K562 (cell line): ENCODE measurements around the gene MYH6. TPM values are rescaled to one million over a fixed set of nuclear protein-coding genes. Genes with fewer than 3 reads are reported as not detected.

Experiments used
- ATAC-seq: fragments of 200-7000 bp; cut with Tn5 transposase; 3 replicates; pipeline ENCODE4 v1.9.1; 2020; ENCODE audit warnings: moderate library complexity
- BruUV-seq: library from RNA; stranded (reverse); fragments of 400-500 nt; replicated peaks from 2 replicates; lab custom pipeline; 2021; lab: Mats Ljungman, UMichigan
- CTCF ChIA-PET: fragments of 300-600 bp; formaldehyde crosslinking; extraction: SDS; loops from one replicate; lab custom pipeline; 2021; ENCODE audit warnings: low intra/inter-chr PET ratio; lab: Yijun Ruan, JAX
- POLR2A ChIA-PET: fragments of 300-600, 350-650 bp; sonication (Branson Sonifier 250); formaldehyde crosslinking; extraction: SDS; loops from one replicate; lab custom pipeline; 2021; ENCODE audit warnings: antibody characterized with exemption, inconsistent platforms; lab: Yijun Ruan, JAX
- DNase-seq, 4 experiments: peaks; one replicate each; pipeline versions ENCODE4 v3.0.0 to v3.0.0-alpha.2; 2011 to 2018; ENCODE audit warnings: low spot score in 3 of 4, mixed read lengths in 3 of 4; ENCODE audit errors: extremely low read depth in 1 of 4
- FAIRE-seq: peaks from 2 replicates; lab custom pipeline; 2011; peaks lifted over from hg19 to GRCh38; lab: Jason Lieb, UNC
- H2AFZ ChIP-seq: 2 replicates; pipeline ENCODE4 v1.6.0; 2011; ENCODE audit warnings: low read depth, low read length, control low read depth, inconsistent platforms
- H3K27ac ChIP-seq: fragments of 200-600 bp; 3 replicates; pipeline ENCODE4 v1.8.0; 2011; ENCODE audit warnings: low read depth, mild to moderate bottlenecking, control low read depth, inconsistent platforms, low read length, moderate library complexity, mixed read lengths; ENCODE audit errors: extremely low read depth
- H3K27me3 ChIP-seq, 2 experiments: fragments of 300-600 bp in 1 of 2; 2 replicates in 1 of 2; 3 replicates in 1 of 2; pipeline versions ENCODE4 v1.6.0 to v1.8.0; 2011; ENCODE audit warnings: inconsistent platforms in 2 of 2, low read length in 2 of 2, mild to moderate bottlenecking in 1 of 2, mixed read lengths in 1 of 2, moderate library complexity in 1 of 2; ENCODE audit not compliant: control insufficient read depth in 2 of 2, insufficient read depth in 2 of 2
- H3K36me3 ChIP-seq: fragments of 300-600 bp; 3 replicates; pipeline ENCODE4 v1.8.0; 2011; ENCODE audit warnings: mild to moderate bottlenecking, low read length, inconsistent platforms; ENCODE audit not compliant: control insufficient read depth, insufficient read depth
- H3K4me1 ChIP-seq, 2 experiments: fragments of 200-600 bp in 1 of 2; replicated peaks in 1 of 2; 2 replicates in 1 of 2; 3 replicates in 1 of 2; pipeline versions ENCODE4 v1.5.1 to v1.8.0; 2011; ENCODE audit warnings: inconsistent platforms in 2 of 2, low read length in 2 of 2, mild to moderate bottlenecking in 1 of 2, mixed read lengths in 1 of 2, moderate library complexity in 1 of 2; ENCODE audit not compliant: control insufficient read depth in 2 of 2, insufficient read depth in 2 of 2
- H3K4me2 ChIP-seq: 2 replicates; pipeline ENCODE4 v1.6.1; 2011; ENCODE audit warnings: low read length, control low read depth, inconsistent platforms, mixed read lengths; ENCODE audit not compliant: insufficient read depth
- H3K4me3 ChIP-seq: fragments of 200-600 bp; sonication (generic), shearing (Covaris generic); 2 replicates; pipeline ENCODE4 v1.5.1; 2016; ENCODE audit warnings: control low read depth, inconsistent platforms
- H3K79me2 ChIP-seq: fragments of 200-600 bp; 3 replicates; pipeline ENCODE4 v1.8.0; 2011; ENCODE audit warnings: low read length, inconsistent platforms; ENCODE audit not compliant: control insufficient read depth, insufficient read depth
- H3K9ac ChIP-seq, 2 experiments: 2 replicates each; pipeline versions ENCODE4 v1.6.0 to v1.6.1; 2011; ENCODE audit warnings: low read depth in 2 of 2, low read length in 2 of 2, control low read depth in 1 of 2, inconsistent platforms in 1 of 2, mild to moderate bottlenecking in 1 of 2, mixed read lengths in 1 of 2; ENCODE audit not compliant: insufficient read depth in 1 of 2
- H3K9me1 ChIP-seq: one replicate; pipeline ENCODE4 v1.6.0; 2011; ENCODE audit warnings: inconsistent platforms, mild to moderate bottlenecking, low read length, moderate library complexity; ENCODE audit not compliant: control insufficient read depth, insufficient read depth
- H3K9me3 ChIP-seq: replicated peaks from 2 replicates; pipeline ENCODE4 v1.5.1; 2011; ENCODE audit warnings: low read depth, low read length, inconsistent platforms; ENCODE audit not compliant: control insufficient read depth, insufficient read depth
- H4K20me1 ChIP-seq: replicated peaks from 2 replicates; pipeline ENCODE4 v1.6.1; 2011; ENCODE audit warnings: low read length, inconsistent platforms, mixed read lengths; ENCODE audit not compliant: control insufficient read depth, insufficient read depth
- BACH1 ChIP-seq: fragments of 200-800 bp; sonication (Bioruptor generic); IDR thresholded peaks from 2 replicates; pipeline ENCODE4 v1.6.1; 2016; ENCODE audit warnings: missing genetic modification characterization, missing compliant biosample characterization
- BDP1 ChIP-seq: IDR thresholded peaks from 3 replicates; pipeline ENCODE4 v1.6.1; 2011; ENCODE audit not compliant: insufficient read length, insufficient read depth
- DPF2 ChIP-seq: fragments of 450-650 bp; IDR thresholded peaks from 2 replicates; pipeline ENCODE4 v1.6.1; 2016
- ETV1 ChIP-seq: fragments of 450-650 bp; conservative IDR thresholded peaks from 2 replicates; pipeline ENCODE4 v1.6.1; 2016; ENCODE audit warnings: missing genetic modification characterization, control low read depth, low read depth, missing compliant biosample characterization
- FOXP4 ChIP-seq: sonication (generic); formaldehyde crosslinking; IDR thresholded peaks from 2 replicates; pipeline ENCODE4 v1.8.0; 2022; ENCODE audit warnings: mild to moderate bottlenecking, missing genetic modification reagents, borderline replicate concordance
- GTF2F1 ChIP-seq: IDR thresholded peaks from 2 replicates; pipeline ENCODE4 v1.6.1; 2011; ENCODE audit warnings: low read depth, low read length, improper control_type of control experiment
- ZNF644 ChIP-seq: fragments of 200-800 bp; sonication (Bioruptor generic); IDR thresholded peaks from 2 replicates; pipeline ENCODE4 v1.6.1; 2016; ENCODE audit warnings: low read depth, missing genetic modification characterization, missing compliant biosample characterization
- ZNF696 ChIP-seq: fragments of 250-450 bp; sonication (Bioruptor Pico); conservative IDR thresholded peaks from 2 replicates; pipeline ENCODE4 v1.4.0; 2020; ENCODE audit warnings: mild to moderate bottlenecking, moderate library complexity
- WGBS: fragments of 100-300 bp; shearing (Covaris generic); methylation state at CpG from one replicate; pipeline ENCODE4 v1.1.6; 2016; ENCODE audit warnings: low coverage, mixed read lengths; ENCODE audit not compliant: insufficient coverage; ENCODE audit errors: missing lambda C conversion rate; 5-methylcytosine and 5-hydroxymethylcytosine counted together
- in situ Hi-C: fragments of 300-500 bp; cut with MboI; formaldehyde crosslinking; loops from 4 replicates; pipeline ENCODE4 v1.15.0; 2018; ENCODE audit warnings: inconsistent platforms, mixed read lengths
- intact Hi-C: fragments of 100-400 bp; cut with micrococcal nuclease; formaldehyde crosslinking; loops from 2 replicates; pipeline ENCODE4 v1.14.2; 2022
- polyA plus RNA-seq, 8 experiments: library from polyadenylated mRNA; depleted of rRNA in 4 of 8; stranded (reverse) in 5 of 8; unstranded in 3 of 8; fragments of >200 nt; fragmentation: Nextera tagmentation in 2 of 8; fragmentation: Illumina TruSeq in 1 of 8; extraction: Ambion mirVana in 2 of 8; extraction: Trizol in 1 of 8; gene quantifications; 2 replicates each; pipeline versions ENCODE4 v1.2.1 to v1.2.3, GENCODE V29; 2011 to 2014; ENCODE audit warnings: inconsistent platforms in 1 of 8, missing spikeins in 1 of 8
- total RNA-seq, 7 experiments: library from RNA; depleted of rRNA in 6 of 7; stranded (reverse); fragments of >200 nt in 6 of 7; fragmentation: Illumina TruSeq in 2 of 7; extraction: Trizol in 2 of 7; gene quantifications; 2 replicates each; pipeline versions ENCODE4 v1.2.1 to v1.2.3, GENCODE V29; 2011 to 2021; ENCODE audit warnings: low replicate concordance in 1 of 7
- TF ChIP-seq, protein P1 (sequence below), 2 experiments: fragments of 450-650 bp in 1 of 2; sonication (generic) in 1 of 2; formaldehyde crosslinking in 1 of 2; IDR thresholded peaks in 1 of 2; conservative IDR thresholded peaks in 1 of 2; 2 replicates each; pipeline versions ENCODE4 v1.6.1 to v1.8.1; 2016 to 2023; ENCODE audit warnings: mild to moderate bottlenecking in 2 of 2, moderate library complexity in 2 of 2, inconsistent platforms in 1 of 2, missing genetic modification reagents in 1 of 2

Gene MYH6
- total and polyA plus RNA-seq, 9 of the 15 experiments (the other 6 are each of a cell fraction or from before 2014, with no cell fraction given), result not detected

DNA sequence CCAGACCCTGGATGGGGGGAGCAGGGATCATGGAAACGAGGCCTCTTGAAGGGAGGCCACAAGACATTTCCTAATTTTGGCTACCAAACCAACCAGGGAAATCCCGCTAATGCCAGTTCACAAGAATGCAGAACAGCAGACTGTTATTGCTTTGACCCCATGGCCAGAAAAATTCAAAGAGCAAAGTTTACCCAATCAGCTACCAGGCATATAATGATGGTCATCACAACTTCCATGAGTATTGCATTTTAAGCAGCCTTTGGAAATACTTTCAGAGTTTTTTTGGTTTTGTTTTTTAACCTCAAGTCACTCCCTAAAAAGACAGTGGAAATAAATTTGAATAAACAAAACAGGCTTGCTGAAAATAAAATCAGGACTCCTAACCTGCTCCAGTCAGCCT is 35.6 kb downstream of the MYH6 start, which contains the start of gene IL25:
IL25 (plus strand) TSS at position 301 of the 400 bp plus-strand sequence.
- DNase-seq, result no peak
- BruUV-seq, result no TSS peak
- Histone ChIP-seq H3K79me2 (no peaks in the 10 kb centered on the region), H3K27me3 (peaks cover 4 to 26% of the 10 kb centered on the region in 2 experiments; a peak in 3 of 5 replicates), H3K9me3 (no peaks in the 10 kb centered on the region), H3K9me1 (no peaks in the 10 kb centered on the region), H2AFZ (no peak within 1 kb of the TSS), H3K36me3 (no peaks in the 10 kb centered on the region), H3K4me2 (no peak within 1 kb of the TSS), H3K4me3 (no peak within 1 kb of the TSS), H3K27ac (no peak within 1 kb of the TSS), H4K20me1 (no peaks in the 10 kb centered on the region; the same call in 1 of the 2 replicates), H3K4me1 (peaks cover 0 to 9% of the 10 kb centered on the region in 2 experiments; a peak in 3 of 5 replicates), H3K9ac (no peak within 1 kb of the TSS)
- in situ Hi-C loops (no loop called here), intact Hi-C loops (no loop called here)
- CTCF ChIA-PET, result no interaction called here
- POLR2A ChIA-PET, result interaction anchor here (0.8 to 1.1 kb wide), 2 partner anchors 13 to 277 kb away, joined by 3 read pairs; partner anchors contain the start of genes ACIN1 and C14orf119
- TF ChIP-seq ZNF696 (no peak), DPF2 (no peak), ZNF644 (no peak), BDP1 (no peak), BACH1 (tag) (no peak), ETV1 (tag) (no peak), GTF2F1 (no peak), FOXP4 (CRISPR knock-in tag) (no peak)
- TF ChIP-seq, protein P1, sequence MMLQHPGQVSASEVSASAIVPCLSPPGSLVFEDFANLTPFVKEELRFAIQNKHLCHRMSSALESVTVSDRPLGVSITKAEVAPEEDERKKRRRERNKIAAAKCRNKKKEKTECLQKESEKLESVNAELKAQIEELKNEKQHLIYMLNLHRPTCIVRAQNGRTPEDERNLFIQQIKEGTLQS (IDR thresholded peaks at IDR 0.05), result no peak
- TF ChIP-seq, protein P1 (CRISPR knock-in tag; conservative IDR thresholded peaks at IDR 0.05), result no peak
- WGBS, result 0% methylated on average over 2 of the region's 2 CpGs
- FAIRE-seq, result no peak
- ATAC-seq, result no peak
